ENCODE measurements around the gene NRIP2. TPM values are rescaled to one million over a fixed set of nuclear protein-coding genes. Genes with fewer than 3 reads are reported as not detected.

NRIP2 gene
- total and polyA plus RNA-seq, 2 experiments from 2014 or later = 0.66 TPM; not detected in 1

DNA sequence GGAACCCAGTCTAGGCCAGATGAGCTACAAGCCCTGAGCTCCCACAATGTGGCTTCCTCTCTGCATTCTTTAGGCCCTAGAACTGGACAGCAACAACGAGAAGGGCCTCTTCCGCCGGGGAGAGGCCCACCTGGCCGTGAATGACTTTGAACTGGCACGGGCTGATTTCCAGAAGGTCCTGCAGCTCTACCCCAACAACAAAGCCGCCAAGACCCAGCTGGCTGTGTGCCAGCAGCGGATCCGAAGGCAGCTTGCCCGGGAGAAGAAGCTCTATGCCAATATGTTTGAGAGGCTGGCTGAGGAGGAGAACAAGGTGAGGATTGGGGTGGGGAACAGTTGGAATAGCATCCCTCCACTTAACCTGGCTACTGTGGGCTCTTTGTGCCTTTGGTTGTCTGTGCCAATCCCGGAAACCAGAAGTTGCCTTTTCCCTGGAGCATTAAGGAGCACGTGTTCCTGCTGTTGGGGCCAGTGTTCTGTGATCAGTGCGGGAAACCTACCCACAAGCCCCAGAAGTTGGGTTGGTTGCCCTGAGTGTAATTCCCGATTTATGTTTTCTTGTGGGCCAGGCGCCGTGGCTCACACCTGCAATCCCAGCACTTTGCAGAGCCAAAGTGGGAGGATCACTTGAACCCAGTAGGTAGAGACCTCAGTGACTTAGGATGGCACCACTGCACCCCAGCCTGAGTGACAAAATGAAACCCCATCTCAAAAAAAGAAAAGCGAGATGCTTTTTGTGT, 33.6 kb downstream of the NRIP2 start:
- H3K27ac Mint-ChIP-seq = no peak overlapping the region
- peaks cover 98% of the 10 kb centered on the region for H3K36me3 Mint-ChIP-seq (ENCODE audit: low read depth)
- Histone ChIP-seq H3K4me3 (no peak overlapping the region), H3K79me2 (replicated peaks; ENCODE audit: insufficient read depth) (peaks cover 34% of the 10 kb centered on the region), H3K36me3 (ENCODE audit: insufficient read depth) (peaks cover 87% of the 10 kb centered on the region), H3F3A (replicated peaks; ENCODE audit: low read depth) (peaks cover 84% of the 10 kb centered on the region), H2AFZ (no peak overlapping the region), H3K4me2 (no peak overlapping the region), H3K4me1 (ENCODE audit: insufficient read depth) (peaks cover 10% of the 10 kb centered on the region), H4K20me1 (replicated peaks; ENCODE audit: insufficient read depth) (peaks cover 46% of the 10 kb centered on the region), H3K27me3 (ENCODE audit: insufficient read depth) (no peaks in the 10 kb centered on the region), H3K9me2 (ENCODE audit: insufficient read depth) (no peaks in the 10 kb centered on the region), H3K27ac (ENCODE audit: low read depth) (no peak overlapping the region)
- no peak overlapping the region for H3K4me3 Mint-ChIP-seq
- no peak for DNase-seq (ENCODE audit: low spot score)
- H3K4me1 Mint-ChIP-seq = peaks cover 11% of the 10 kb centered on the region
- peaks cover 5% of the 10 kb centered on the region; the same call in 1 of the 3 replicates for H3K9me3 Mint-ChIP-seq
- H3K27me3 Mint-ChIP-seq (ENCODE audit: insufficient read depth, low read depth, poor library complexity) = peaks cover 9% of the 10 kb centered on the region
- ATAC-seq = no peak
- TF ChIP-seq, protein P1, sequence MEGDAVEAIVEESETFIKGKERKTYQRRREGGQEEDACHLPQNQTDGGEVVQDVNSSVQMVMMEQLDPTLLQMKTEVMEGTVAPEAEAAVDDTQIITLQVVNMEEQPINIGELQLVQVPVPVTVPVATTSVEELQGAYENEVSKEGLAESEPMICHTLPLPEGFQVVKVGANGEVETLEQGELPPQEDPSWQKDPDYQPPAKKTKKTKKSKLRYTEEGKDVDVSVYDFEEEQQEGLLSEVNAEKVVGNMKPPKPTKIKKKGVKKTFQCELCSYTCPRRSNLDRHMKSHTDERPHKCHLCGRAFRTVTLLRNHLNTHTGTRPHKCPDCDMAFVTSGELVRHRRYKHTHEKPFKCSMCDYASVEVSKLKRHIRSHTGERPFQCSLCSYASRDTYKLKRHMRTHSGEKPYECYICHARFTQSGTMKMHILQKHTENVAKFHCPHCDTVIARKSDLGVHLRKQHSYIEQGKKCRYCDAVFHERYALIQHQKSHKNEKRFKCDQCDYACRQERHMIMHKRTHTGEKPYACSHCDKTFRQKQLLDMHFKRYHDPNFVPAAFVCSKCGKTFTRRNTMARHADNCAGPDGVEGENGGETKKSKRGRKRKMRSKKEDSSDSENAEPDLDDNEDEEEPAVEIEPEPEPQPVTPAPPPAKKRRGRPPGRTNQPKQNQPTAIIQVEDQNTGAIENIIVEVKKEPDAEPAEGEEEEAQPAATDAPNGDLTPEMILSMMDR (conservative IDR thresholded peaks at IDR 0.05; ENCODE audit: low read depth in 2 of 2) = no peak
- TF ChIP-seq NANOG (IDR thresholded peaks at IDR 0.05; ENCODE audit: borderline replicate concordance) = no peak

DNA sequence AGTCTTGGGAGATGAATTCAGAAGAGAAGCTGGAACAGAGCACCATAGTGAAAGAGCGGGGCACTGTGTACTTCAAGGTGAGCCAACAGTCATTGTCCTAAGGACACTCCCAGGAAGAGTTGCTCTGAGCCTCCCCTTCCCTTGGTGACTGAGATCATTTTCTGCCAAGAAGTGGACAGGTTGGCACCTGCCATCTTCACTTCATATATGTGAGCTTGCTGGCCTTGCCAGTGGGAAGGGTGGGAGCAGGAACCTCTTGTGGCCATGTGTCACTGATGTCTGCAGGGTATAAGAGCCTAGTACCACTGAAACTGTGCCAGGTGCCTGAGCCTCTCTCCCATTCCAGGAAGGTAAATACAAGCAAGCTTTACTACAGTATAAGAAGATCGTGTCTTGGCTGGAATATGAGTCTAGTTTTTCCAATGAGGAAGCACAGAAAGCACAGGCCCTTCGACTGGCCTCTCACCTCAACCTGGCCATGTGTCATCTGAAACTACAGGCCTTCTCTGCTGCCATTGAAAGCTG, 34.7 kb downstream of the NRIP2 start:
- Histone ChIP-seq H2AFZ (no peak overlapping the region), H3K36me3 (ENCODE audit: insufficient read depth) (peaks cover 86% of the 10 kb centered on the region), H3K4me3 (no peak overlapping the region), H3K4me2 (no peak overlapping the region), H3K27ac (ENCODE audit: low read depth) (no peak overlapping the region), H3K9me2 (ENCODE audit: insufficient read depth) (no peaks in the 10 kb centered on the region), H3K4me1 (ENCODE audit: insufficient read depth) (peaks cover 10% of the 10 kb centered on the region), H3K79me2 (replicated peaks; ENCODE audit: insufficient read depth) (peaks cover 40% of the 10 kb centered on the region), H3K27me3 (ENCODE audit: insufficient read depth) (no peaks in the 10 kb centered on the region), H3F3A (replicated peaks; ENCODE audit: low read depth) (peaks cover 73% of the 10 kb centered on the region), H4K20me1 (replicated peaks; ENCODE audit: insufficient read depth) (peaks cover 50% of the 10 kb centered on the region)
- no peak for DNase-seq (ENCODE audit: low spot score)
- H3K4me1 Mint-ChIP-seq = peaks cover 11% of the 10 kb centered on the region
- no peak overlapping the region for H3K27ac Mint-ChIP-seq
- peaks cover 11% of the 10 kb centered on the region for H3K27me3 Mint-ChIP-seq (ENCODE audit: insufficient read depth, low read depth, poor library complexity)
- no peak overlapping the region for H3K4me3 Mint-ChIP-seq
- H3K9me3 Mint-ChIP-seq = peaks cover 5% of the 10 kb centered on the region; the same call in 1 of the 3 replicates
- peaks cover 92% of the 10 kb centered on the region for H3K36me3 Mint-ChIP-seq (ENCODE audit: low read depth)
- ATAC-seq = no peak
- TF ChIP-seq JUNB (IDR thresholded peaks at IDR 0.05; ENCODE audit: unreplicated experiment) (no peak), NANOG (IDR thresholded peaks at IDR 0.05; ENCODE audit: borderline replicate concordance) (no peak), CREB1 (CRISPR knock-in tag; IDR thresholded peaks at IDR 0.05; ENCODE audit: low read depth) (no peak), ZNF331 (CRISPR knock-in tag; IDR thresholded peaks at IDR 0.05; ENCODE audit: low read depth) (no peak), EZH2phosphoT487 (IDR thresholded peaks at IDR 0.05; ENCODE audit: unreplicated experiment) (no peak), ZNF114 (CRISPR knock-in tag; IDR thresholded peaks at IDR 0.05) (no peak), STAT1 (IDR thresholded peaks at IDR 0.05; ENCODE audit: unreplicated experiment) (no peak), POLR2AphosphoS5 (IDR thresholded peaks at IDR 0.05; ENCODE audit: low read depth) (no peak), EZH2 (IDR thresholded peaks at IDR 0.05; ENCODE audit: low read depth, unreplicated experiment) (no peak)
- TF ChIP-seq, protein P2, sequence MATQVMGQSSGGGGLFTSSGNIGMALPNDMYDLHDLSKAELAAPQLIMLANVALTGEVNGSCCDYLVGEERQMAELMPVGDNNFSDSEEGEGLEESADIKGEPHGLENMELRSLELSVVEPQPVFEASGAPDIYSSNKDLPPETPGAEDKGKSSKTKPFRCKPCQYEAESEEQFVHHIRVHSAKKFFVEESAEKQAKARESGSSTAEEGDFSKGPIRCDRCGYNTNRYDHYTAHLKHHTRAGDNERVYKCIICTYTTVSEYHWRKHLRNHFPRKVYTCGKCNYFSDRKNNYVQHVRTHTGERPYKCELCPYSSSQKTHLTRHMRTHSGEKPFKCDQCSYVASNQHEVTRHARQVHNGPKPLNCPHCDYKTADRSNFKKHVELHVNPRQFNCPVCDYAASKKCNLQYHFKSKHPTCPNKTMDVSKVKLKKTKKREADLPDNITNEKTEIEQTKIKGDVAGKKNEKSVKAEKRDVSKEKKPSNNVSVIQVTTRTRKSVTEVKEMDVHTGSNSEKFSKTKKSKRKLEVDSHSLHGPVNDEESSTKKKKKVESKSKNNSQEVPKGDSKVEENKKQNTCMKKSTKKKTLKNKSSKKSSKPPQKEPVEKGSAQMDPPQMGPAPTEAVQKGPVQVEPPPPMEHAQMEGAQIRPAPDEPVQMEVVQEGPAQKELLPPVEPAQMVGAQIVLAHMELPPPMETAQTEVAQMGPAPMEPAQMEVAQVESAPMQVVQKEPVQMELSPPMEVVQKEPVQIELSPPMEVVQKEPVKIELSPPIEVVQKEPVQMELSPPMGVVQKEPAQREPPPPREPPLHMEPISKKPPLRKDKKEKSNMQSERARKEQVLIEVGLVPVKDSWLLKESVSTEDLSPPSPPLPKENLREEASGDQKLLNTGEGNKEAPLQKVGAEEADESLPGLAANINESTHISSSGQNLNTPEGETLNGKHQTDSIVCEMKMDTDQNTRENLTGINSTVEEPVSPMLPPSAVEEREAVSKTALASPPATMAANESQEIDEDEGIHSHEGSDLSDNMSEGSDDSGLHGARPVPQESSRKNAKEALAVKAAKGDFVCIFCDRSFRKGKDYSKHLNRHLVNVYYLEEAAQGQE (IDR thresholded peaks at IDR 0.05; ENCODE audit: unreplicated experiment) = no peak
- TF ChIP-seq, protein P3, sequence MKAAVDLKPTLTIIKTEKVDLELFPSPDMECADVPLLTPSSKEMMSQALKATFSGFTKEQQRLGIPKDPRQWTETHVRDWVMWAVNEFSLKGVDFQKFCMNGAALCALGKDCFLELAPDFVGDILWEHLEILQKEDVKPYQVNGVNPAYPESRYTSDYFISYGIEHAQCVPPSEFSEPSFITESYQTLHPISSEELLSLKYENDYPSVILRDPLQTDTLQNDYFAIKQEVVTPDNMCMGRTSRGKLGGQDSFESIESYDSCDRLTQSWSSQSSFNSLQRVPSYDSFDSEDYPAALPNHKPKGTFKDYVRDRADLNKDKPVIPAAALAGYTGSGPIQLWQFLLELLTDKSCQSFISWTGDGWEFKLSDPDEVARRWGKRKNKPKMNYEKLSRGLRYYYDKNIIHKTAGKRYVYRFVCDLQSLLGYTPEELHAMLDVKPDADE (IDR thresholded peaks at IDR 0.05) = no peak

Measured in GM23338 (cell line).